Lower leg skin (tissue), 4 donors: ENCODE data around the gene FNDC3B. TPM values are rescaled to one million over a fixed set of nuclear protein-coding genes. Genes with fewer than 3 reads are reported as not detected.

ENCODE experiments used
- total RNA-seq, 4 donors: library from RNA; depleted of rRNA; stranded (reverse); fragments of >200 nt; gene quantifications; one replicate each; pipeline ENCODE4 v1.1.0, GENCODE V29; 2016

FNDC3B gene
- total RNA-seq, 4 donors from 2014 or later: 22.9 to 39.3 (median 23.2) TPM

Other genes starting within 250 kb of the FNDC3B start
- 10 to 100 TPM; 26.4 to 55.8 (median 48.7) TPM for gene PLD1, start 229.1 kb upstream of the FNDC3B start, total RNA-seq
- not detected for gene TMEM212, start 196.2 kb upstream of the FNDC3B start, total RNA-seq